ENCODE results near the gene STH. TPM values are rescaled to one million over a fixed set of nuclear protein-coding genes. Genes with fewer than 3 reads are reported as not detected.
A peak's percentile ranks its signal among the peaks of the same experiment; 100 is the strongest.

STH gene
- total and polyA plus RNA-seq, 12 donors = not detected

GRCh38 chr17:46027976-46028325, 28.9 kb downstream of the STH start:
- Histone ChIP-seq H3K4me3 (no peak overlapping the region), H3K27ac (peak overlapping the region in 2 of 5 donors; percentile 41 to 75), H3K27me3 (no peaks in the 10 kb centered on the region), H3K9me3 (replicated peaks in 1 of 3) (no peaks in the 10 kb centered on the region), H3K36me3 (replicated peaks in 1 of 2) (peaks cover 0 to 38% of the 10 kb centered on the region in 2 donors), H3K4me1 (replicated peaks in 1 of 2) (peaks cover 8 to 31% of the 10 kb centered on the region in 2 donors)
- TF ChIP-seq POLR2A (IDR thresholded peaks at IDR 0.05) (no peak), CTCF (IDR thresholded peaks at IDR 0.05) (no peak)
- WGBS, 4 donors = 80 to 87% (median 85%) methylated on average over 4 of the region's 4 CpGs
- intact Hi-C loops (cut with DNase I) = no loop called here
- DNase-seq = no peak

- no peaks in the 10 kb centered on the region for H3K9me3 ChIP-seq (replicated peaks in 1 of 3)
- peaks cover 8 to 31% of the 10 kb centered on the region in 2 donors for H3K4me1 ChIP-seq (replicated peaks in 1 of 2)
- peak overlapping the region in 1 of 5 donors; percentile 75 for H3K27ac ChIP-seq
- peak in 1 of 7 donors; percentile 39 for DNase-seq
- 61 to 73% (median 67%) methylated on average over 3 of the region's 3 CpGs for WGBS, 4 donors
- H3K27me3 ChIP-seq = no peaks in the 10 kb centered on the region
- intact Hi-C loops (cut with DNase I) = no loop called here
- H3K36me3 ChIP-seq (replicated peaks in 1 of 2) = peaks cover 0 to 42% of the 10 kb centered on the region in 2 donors
- TF ChIP-seq CTCF (IDR thresholded peaks at IDR 0.05) (no peak), POLR2A (IDR thresholded peaks at IDR 0.05) (no peak)
- H3K4me3 ChIP-seq = no peak overlapping the region
Measured at GRCh38 chr17:46028374-46028773, 29.3 kb downstream of the STH start.

GRCh38 chr17:46028981-46029565, 30.0 kb downstream of the STH start:
- TF ChIP-seq POLR2A (IDR thresholded peaks at IDR 0.05) = no peak
- TF ChIP-seq CTCF (IDR thresholded peaks at IDR 0.05) = no peak
- H3K27ac ChIP-seq = no peak overlapping the region
- H3K27me3 ChIP-seq = no peaks in the 10 kb centered on the region
- peaks cover 0 to 49% of the 10 kb centered on the region in 2 donors for H3K36me3 ChIP-seq (replicated peaks in 1 of 2)
- H3K9me3 ChIP-seq (replicated peaks in 1 of 3) = no peaks in the 10 kb centered on the region
- intact Hi-C loops (cut with DNase I) = no loop called here
- 48 to 53% (median 49%) methylated on average over 4 of the region's 4 CpGs for WGBS, 4 donors
- peak in 1 of 7 donors; percentile 45 for DNase-seq
- H3K4me3 ChIP-seq = no peak overlapping the region
- H3K4me1 ChIP-seq (replicated peaks in 1 of 2) = peaks cover 8 to 31% of the 10 kb centered on the region in 2 donors

GRCh38 chr17:46029627-46030026, 30.6 kb downstream of the STH start:
- TF ChIP-seq POLR2A (IDR thresholded peaks at IDR 0.05) (no peak), CTCF (IDR thresholded peaks at IDR 0.05) (no peak)
- no peak overlapping the region for H3K27ac ChIP-seq
- peak in 1 of 7 donors; percentile 42 for DNase-seq
- 92 to 100% (median 95%) methylated on average over 6 of the region's 6 CpGs for WGBS, 4 donors
- H3K9me3 ChIP-seq (replicated peaks in 1 of 3) = no peaks in the 10 kb centered on the region
- peaks cover 0 to 55% of the 10 kb centered on the region in 2 donors for H3K36me3 ChIP-seq (replicated peaks in 1 of 2)
- no peak overlapping the region for H3K4me3 ChIP-seq
- no peaks in the 10 kb centered on the region for H3K27me3 ChIP-seq
- H3K4me1 ChIP-seq (replicated peaks in 1 of 2) = peaks cover 8 to 29% of the 10 kb centered on the region in 2 donors
- intact Hi-C loops (cut with DNase I) = no loop called here

All from adrenal gland (tissue), 12 donors.